BJ (cell line): Measurements from ENCODE around the gene RAB13. TPM values are rescaled to one million over a fixed set of nuclear protein-coding genes. Genes with fewer than 3 reads are reported as not detected.

ENCODE experiments used
- CTCF ChIA-PET: fragments of 350-600 bp; formaldehyde crosslinking; extraction: SDS; loops from one replicate; lab custom pipeline; 2021; ENCODE audit warnings: antibody characterized with exemption, inconsistent platforms; lab: Yijun Ruan, JAX
- POLR2A ChIA-PET: fragments of 300-600 bp; sonication (Branson Sonifier 250); formaldehyde crosslinking; extraction: SDS; loops from one replicate; lab custom pipeline; 2021; ENCODE audit warnings: antibody characterized with exemption; lab: Charles Lee
- DNase-seq: peaks from one replicate; pipeline ENCODE4 v3.0.0-alpha.2; 2011; ENCODE audit warnings: low read depth
- H3K27me3 ChIP-seq: 2 replicates; pipeline ENCODE4 v1.6.0; 2011; ENCODE audit warnings: low read length; ENCODE audit not compliant: control insufficient read depth, insufficient read depth
- H3K36me3 ChIP-seq: 2 replicates; pipeline ENCODE4 v1.5.1; 2011; ENCODE audit warnings: low read length; ENCODE audit not compliant: control insufficient read depth, insufficient read depth
- H3K4me3 ChIP-seq: 2 replicates; pipeline ENCODE4 v1.5.1; 2011; ENCODE audit warnings: low read depth, mild to moderate bottlenecking, control low read depth, low read length
- CTCF ChIP-seq: IDR thresholded peaks from 2 replicates; pipeline ENCODE4 v1.5.1; 2011; ENCODE audit warnings: low read depth, mild to moderate bottlenecking, control low read depth, inconsistent platforms, low read length, moderate library complexity; ENCODE audit not compliant: insufficient read depth
- polyA plus RNA-seq: library from polyadenylated mRNA; depleted of rRNA; stranded (reverse); fragments of >200 nt; gene quantifications from 2 replicates; pipeline ENCODE4 v1.2.3, GENCODE V29; 2011

RAB13 gene
- polyA plus RNA-seq, 1 experiment: 69.5 TPM

GRCh38 chr1:153937331-153937730 lies 48.8 kb downstream of the RAB13 start:
- Histone ChIP-seq H3K36me3 (peaks cover 45% of the 10 kb centered on the region), H3K27me3 (no peaks in the 10 kb centered on the region), H3K4me3 (no peak overlapping the region)
- no peak for TF ChIP-seq CTCF
- DNase-seq: no peak
- ChIA-PET POLR2A (no interaction called here), CTCF (interaction anchor here (0.7 kb wide), 1 partner anchor 9 kb away, joined by 3 read pairs; no protein-coding TSS in a partner anchor)

- ChIA-PET CTCF (no interaction called here), POLR2A (no interaction called here)
- DNase-seq: no peak
- H3K27me3 ChIP-seq: no peaks in the 10 kb centered on the region
- peaks cover 45% of the 10 kb centered on the region for H3K36me3 ChIP-seq
- TF ChIP-seq CTCF: no peak
- H3K4me3 ChIP-seq: no peak overlapping the region
Measured at GRCh38 chr1:153936011-153936802, 49.9 kb downstream of the RAB13 start.

GRCh38 chr1:153934746-153935145 lies 51.4 kb downstream of the RAB13 start:
- no peak for DNase-seq
- no peak overlapping the region for H3K4me3 ChIP-seq
- no peak for TF ChIP-seq CTCF
- ChIA-PET POLR2A (no interaction called here), CTCF (interaction anchor here (0.7 to 1.5 kb wide), 2 partner anchors 11 kb away, joined by 3 to 5 read pairs; partner anchors contain the start of genes DENND4B and GATAD2B)
- H3K36me3 ChIP-seq: peaks cover 42% of the 10 kb centered on the region
- H3K27me3 ChIP-seq: no peaks in the 10 kb centered on the region

GRCh38 chr1:153933955-153934354 lies 52.2 kb downstream of the RAB13 start:
- peaks cover 42% of the 10 kb centered on the region for H3K36me3 ChIP-seq
- H3K4me3 ChIP-seq: no peak overlapping the region
- no peak for TF ChIP-seq CTCF

GRCh38 chr1:153933430-153933829 lies 52.7 kb downstream of the RAB13 start:
- ChIA-PET POLR2A (no interaction called here), CTCF (interaction anchor here (1.5 kb wide), 1 partner anchor 10 kb away, joined by 5 read pairs; the partner anchor contains the start of gene GATAD2B)
- no peak overlapping the region for H3K4me3 ChIP-seq
- peaks cover 42% of the 10 kb centered on the region for H3K36me3 ChIP-seq
- no peaks in the 10 kb centered on the region for H3K27me3 ChIP-seq
- DNase-seq: no peak
- no peak for TF ChIP-seq CTCF

More at GRCh38 chr1:153933955-153934354, 52.2 kb downstream of the RAB13 start:
- ChIA-PET CTCF (interaction anchor here (0.7 to 1.5 kb wide), 2 partner anchors 10 to 12 kb away, joined by 3 to 5 read pairs; partner anchors contain the start of genes DENND4B and GATAD2B), POLR2A (no interaction called here)
- no peaks in the 10 kb centered on the region for H3K27me3 ChIP-seq
- DNase-seq: no peak
